Umbilical cord (tissue), 2 donors: Measurements from ENCODE around the gene GOLGA6L10. TPM values are rescaled to one million over a fixed set of nuclear protein-coding genes. Genes with fewer than 3 reads are reported as not detected.
A peak's percentile ranks its signal among the peaks of the same experiment; 100 is the strongest.
"Not testable (repeated sequence)": the region's sequence is repeated elsewhere in the genome, so short reads cannot be mapped to it uniquely, and the experiment has no call there.

Experiments used
- DNase-seq: peaks from one replicate; pipeline ENCODE4 v3.0.0-alpha.2; 2015; ENCODE audit warnings: low spot score
- total RNA-seq: library from RNA; depleted of rRNA; stranded (reverse); fragments of >200 nt; gene quantifications from one replicate; pipeline ENCODE4 v1.2.3, GENCODE V29; 2014; ENCODE audit warnings: low replicate concordance; ENCODE audit not compliant: insufficient read depth

GOLGA6L10 gene, protein sequence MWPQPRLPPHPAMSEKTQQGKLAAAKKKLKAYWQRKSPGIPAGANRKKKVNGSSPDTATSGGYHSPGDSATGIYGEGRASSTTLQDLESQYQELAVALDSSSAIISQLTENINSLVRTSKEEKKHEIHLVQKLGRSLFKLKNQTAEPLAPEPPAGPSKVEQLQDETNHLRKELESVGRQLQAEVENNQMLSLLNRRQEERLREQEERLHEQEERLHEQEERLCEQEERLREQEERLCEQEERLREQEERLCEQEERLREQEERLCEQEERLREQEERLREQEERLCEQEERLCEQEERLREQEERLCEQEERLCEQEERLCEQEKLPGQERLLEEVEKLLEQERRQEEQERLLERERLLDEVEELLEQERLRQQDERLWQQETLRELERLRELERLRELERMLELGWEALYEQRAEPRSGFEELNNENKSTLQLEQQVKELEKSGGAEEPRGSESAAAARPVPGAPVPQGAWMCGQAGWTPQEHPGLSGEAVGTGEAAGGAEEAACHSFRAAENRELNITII
- 4.3 TPM for total RNA-seq

DNA sequence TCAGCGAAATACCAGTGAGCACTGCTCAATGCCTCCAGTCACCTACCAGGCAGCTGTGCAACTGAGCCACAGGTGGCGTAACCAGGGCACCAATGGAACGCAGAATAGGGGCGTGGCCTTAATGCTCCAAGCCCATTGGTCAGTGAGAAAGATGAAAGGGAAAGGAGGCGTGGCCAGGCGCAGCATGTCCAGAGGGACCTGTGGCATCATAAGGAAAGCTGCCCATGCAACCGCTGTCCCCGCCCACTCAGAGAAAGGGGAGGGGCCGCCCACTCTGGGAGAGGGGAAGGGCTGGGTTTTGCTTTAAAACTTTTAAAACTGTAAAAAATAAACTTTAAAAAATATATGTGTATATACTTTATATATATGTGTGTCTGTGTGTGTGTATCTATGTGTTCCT is at the start of gene GOLGA6L10:
Gene GOLGA6L10, minus strand, starts transcription at position 101 of the 400 bp plus-strand sequence. Its CDS starts 100 bp downstream, at position 1.
- not testable (repeated sequence) for DNase-seq

DNA sequence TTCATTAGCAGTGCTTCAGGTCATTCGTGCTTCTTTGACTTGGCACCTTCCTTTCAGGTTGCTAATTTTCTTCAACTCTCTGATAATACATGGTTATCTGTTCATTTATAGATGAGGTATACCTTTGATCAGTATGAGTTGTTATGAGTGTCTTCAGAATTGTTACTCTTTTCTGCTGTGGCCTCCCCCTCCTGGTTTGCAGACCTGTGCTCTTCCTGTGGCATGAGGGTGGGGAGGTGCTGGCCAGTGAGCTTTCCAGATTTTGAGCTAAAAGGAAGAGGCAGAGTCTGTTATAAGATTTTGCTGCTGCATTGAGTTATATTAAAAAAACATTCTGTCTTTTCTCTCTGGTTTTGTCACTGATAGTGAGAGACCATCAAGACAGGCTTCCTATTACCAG is 49.5 kb upstream of the GOLGA6L10 start:
- no peak for DNase-seq

DNA sequence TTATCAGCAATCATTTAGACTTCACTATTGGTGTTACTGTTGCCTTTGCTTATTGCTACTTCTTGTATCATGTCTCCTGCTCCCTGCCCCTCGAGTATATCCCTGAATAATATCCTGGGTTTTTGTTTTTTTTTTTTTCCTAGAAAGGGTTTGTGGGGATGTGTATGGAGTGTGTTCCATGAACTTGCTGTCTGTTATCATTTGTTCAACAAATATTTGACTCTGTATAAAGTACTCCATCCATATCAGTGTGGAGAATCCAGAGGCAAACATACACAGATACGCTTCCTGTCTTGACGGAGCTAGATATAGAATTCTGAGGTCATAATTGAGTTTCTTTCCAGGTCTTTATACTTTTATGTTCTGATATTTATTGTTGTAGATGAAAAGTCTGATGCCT is 48.5 kb upstream of the GOLGA6L10 start:
- no peak for DNase-seq

DNA sequence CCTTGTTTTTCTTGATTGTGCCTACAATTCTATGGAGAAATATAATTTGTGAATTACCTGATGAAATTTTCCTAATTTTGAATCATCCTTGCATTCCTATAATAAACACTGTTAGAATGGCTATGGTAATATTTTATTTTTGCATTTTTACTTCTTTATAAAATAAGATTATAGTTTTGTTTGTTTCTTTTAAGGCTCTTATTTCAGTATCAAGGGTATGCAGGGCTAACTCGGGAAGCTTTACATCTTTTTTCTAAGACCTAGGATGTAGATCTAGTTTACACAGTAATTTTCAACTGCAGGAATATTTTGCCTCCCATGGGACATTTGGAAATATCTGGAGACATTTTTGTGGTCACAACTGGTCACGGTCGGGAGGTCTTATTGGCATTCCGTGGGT is 46.5 kb upstream of the GOLGA6L10 start:
- DNase-seq: not testable (repeated sequence)

DNA sequence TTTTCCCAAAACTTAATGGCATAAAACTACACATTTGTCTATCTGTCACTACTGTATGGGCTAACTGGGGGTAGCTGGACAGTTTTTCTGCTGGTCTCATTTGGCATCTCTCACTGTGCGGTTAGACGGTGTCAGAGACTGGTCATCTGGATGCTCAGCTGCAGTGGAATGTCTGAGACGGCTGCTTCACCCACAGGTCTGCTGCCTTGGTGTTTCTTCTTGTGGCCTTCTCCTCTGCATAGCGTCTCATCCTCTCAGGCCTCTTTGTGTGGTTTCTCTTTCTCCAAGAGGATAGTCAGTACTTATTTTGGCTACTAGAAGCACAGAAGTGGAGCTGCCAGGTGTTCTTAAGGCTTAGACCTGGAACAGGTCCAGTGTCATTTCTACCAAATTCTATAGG is 44.4 kb upstream of the GOLGA6L10 start:
- DNase-seq: no peak

DNA sequence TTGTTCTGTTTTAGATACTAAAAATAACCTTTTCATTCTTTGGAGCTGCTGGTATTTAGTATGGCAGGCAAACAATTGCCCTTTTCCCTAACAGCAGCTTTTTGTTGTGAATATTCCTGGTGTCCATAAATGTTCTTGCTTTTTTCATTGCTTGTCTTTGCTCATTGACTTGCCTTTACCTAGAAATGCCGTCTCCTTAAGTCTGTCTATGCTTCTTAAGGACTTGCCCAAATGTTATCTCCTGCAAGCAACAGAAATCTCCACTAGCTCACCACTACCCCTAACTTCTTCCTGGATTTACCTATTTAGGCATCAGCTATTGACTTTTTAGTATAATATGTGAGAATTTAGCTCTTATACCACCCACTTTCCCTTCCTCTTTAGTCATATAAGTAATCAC is 42.8 kb upstream of the GOLGA6L10 start:
- not testable (repeated sequence) for DNase-seq

DNA sequence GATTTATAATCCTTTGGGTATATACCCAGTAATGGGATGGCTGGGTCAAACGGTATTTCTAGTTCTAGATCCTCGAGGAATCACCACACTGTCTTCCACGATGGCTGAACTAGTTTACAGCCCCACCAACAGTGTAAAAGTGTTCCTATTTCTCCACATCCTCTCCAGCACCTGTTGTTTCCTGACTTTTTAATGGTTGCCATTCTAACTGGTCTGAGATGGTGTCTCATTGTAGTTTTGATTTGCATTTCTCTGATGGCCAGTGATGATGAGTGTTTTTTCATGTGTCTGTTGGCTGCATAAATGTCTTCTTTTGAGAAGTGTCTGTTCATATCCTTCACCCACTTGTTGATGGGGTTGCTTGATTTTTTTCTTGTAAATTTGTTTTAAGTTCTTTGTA is 40.9 kb upstream of the GOLGA6L10 start:
- DNase-seq: not testable (repeated sequence)

DNA sequence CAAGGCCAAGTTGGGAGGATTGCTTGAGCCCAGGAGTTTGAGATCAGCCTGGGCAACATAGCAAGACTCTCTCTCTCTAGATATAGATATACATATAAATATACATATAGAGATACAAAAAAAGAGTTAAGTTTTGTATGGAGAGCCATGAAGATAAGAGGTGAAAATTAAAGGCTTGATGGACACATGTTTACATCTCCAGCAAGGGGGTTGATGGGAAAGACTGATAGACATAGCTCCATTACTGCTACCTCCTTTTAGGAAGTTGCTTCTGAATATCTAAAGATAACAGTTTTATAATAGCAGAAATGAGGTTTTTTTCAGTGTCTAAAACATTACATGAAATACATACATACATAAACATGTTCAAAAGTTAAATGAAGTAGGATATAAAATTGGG is 37.9 kb upstream of the GOLGA6L10 start:
- not testable (repeated sequence) for DNase-seq

DNA sequence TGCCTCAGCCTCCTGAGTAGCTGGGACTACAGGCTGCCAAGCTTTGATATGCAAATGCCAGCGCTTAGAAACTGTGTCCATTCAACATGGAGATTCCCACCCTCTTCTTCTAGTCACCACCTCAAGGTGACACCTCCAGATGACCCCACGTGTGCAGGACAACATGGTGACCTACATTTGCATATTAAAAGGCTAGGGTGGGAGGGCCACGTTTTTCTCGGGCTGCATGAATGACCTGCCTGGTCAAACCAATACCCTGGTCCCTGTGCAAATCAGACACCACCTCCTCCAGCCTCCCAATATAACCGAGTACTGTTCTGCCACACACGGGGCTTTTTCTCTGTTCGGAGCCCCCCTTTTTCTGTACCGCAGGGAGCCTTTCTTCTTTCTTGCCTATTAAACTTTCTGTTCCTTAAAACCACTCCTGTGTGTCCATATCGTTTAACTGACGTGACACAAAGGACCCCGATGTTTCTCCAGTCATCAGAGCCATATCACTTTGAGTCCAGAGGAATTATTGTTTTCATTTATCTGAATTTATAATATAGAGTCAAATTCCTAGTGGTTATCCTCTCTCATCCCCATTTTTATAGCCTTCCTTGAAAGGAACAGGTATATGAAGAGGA is 32.2 kb upstream of the GOLGA6L10 start:
- DNase-seq: not testable (repeated sequence)

DNA sequence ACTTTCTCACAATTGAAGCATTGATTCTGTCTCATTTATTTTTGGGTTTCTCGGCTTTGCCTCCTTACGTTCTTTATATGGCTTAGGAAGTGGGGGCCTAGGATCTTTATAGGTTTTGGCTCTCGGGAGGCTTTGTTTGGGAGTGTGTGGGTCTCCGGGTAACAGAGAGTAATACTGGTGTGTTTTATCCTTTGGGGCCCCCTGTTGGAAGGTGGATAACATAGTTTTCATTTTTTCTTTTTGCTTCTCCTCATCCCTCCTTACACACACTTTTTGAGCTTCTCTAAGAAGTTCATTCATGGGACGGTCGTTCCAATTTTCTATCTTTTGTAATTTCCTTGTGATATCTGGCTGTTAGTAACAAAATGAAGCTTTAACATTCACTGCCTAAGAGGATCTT is 30.3 kb upstream of the GOLGA6L10 start:
- DNase-seq: not testable (repeated sequence)

DNA sequence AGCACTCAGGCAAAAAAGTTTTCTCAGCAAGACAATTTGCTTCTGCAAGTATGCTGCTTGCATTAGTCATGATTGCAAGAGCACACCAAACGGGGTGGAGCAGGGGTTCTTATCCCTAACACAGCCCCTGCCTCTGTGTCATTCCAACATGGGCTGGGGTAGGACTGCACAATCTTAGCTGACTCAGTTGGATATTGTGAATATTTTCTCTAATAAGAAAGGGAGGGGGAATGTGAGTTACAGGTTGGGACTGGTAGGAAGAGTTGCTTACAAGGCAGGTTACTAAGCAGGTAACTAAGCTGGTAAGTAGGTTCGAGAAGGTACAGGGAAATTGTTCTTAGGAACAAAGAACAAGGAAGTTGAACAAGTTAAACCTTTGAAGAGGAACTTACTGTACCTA is 24.4 kb upstream of the GOLGA6L10 start:
- peak; percentile 67 for DNase-seq

DNA sequence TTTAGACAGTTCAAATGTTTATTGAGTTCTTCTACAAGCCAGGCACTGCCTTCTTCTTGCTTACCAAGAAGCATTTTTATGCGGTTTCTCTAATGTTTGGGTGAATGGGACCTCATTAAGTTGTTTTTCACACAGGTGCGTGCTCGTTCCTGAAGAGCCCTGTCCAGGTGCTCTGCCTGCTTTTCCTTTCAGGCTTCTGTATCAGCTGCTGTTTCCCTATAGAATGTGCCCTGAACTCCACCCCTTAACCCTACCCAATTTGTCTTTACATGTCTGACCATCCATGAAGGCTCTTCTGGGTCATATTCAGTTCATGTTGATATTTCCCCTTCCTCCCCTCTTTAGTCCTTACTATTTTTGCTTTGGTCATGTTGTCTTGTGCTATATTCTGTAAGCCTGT is 22.4 kb upstream of the GOLGA6L10 start:
- no peak for DNase-seq

DNA sequence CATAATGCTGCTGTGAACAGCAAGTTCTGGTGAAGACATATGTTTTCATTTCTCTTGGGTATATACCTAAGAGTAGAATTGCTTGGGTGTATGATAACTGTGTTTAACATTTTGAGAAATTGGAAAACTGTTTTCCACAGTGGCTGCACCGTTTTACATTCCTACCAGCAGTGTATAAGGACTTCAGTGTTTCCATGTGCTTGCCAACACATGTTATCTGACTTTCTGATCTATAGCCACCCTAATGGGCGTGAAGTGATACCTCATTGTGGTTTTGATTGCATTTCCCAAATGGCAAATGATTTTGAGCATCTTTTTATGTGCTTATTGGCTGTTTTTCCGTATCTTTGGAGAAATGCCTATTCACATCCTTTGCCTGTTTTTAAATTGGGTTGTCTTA is 18.5 kb upstream of the GOLGA6L10 start:
- not testable (repeated sequence) for DNase-seq

DNA sequence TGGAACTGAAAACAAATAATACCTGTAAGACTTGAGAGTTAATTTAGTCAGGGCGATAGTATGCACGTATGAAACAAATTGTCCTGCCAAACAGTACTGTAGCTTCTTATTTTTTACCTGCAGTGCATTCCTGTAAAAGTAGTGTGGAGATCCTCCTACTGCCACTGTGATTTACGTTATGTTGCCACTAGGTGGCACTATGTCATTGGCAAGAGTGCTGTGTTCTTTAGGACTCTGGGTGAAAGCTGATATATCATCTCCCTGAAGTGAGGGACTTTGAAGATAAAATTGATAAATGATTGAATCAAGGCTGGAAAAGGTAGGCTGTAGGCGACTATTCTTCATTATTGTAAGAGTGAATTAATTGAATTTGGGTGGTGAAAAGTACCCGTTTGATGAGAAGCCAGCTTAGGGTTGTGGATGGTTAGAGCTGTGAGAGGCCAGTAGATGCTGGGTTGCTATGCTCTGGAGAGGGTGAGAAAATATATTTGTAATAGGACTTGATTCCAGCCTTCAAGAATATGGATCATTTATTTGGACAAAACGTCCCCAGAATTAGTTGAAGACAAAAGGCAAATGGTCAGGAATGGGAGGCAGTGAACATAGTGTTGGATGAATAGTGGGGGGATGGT is 16.5 kb upstream of the GOLGA6L10 start:
- DNase-seq: not testable (repeated sequence)

DNA sequence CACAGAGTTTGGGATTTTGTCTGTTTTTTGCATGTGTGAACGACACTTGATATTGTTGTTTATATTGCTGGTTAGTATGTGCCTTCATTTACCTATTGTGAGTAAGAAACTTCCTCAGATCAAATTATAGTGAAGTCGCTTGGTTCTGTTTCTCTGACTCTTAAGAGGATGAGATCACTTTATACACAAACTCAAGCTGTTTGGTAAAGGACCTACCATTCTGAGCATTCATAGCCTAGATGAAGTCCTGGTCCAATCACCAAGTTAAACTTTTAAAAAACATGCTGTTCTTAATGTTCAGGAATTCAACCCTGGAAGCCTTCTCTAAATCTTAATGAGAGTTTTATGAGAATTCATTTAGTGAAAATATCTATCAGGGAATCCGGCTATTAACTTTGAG is 15.3 kb upstream of the GOLGA6L10 start:
- not testable (repeated sequence) for DNase-seq

DNA sequence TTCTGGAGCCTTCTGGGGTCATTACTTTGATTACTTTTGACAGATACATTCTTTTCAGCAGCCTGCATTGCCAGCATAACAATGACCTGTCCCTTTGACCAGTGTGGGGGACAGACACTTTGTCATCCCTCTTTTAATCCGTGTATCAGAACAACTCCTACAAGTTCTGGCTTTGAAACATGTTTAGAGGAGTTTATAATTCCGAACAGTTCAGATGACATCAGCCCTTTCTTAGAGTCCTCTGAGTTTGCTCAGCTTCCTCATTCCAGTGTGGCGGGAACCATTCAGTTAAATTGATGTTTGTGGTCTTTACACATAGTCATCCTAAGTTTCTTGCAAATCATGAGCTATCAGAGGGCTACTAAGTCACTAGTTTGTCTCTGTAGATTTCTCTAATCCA is 13.5 kb upstream of the GOLGA6L10 start:
- DNase-seq: not testable (repeated sequence)

DNA sequence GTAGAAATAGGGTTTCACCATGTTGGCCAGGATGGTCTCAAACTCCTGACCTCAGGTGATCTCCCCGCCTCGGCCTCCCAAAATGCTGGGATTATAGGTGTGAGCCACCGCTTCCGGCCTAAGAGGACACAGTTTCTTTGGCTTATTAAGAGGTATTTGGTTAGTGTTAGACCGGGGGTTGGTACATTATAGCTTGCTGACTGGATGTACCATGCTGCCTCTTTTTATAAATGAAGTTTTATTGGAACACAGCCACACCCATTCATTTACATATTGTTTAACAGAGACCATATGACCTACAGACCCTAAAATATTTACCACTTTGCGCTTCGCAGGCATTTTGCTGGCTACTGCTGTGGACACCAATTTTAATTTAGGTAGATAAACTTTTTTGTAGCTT is 11.3 kb upstream of the GOLGA6L10 start:
- not testable (repeated sequence) for DNase-seq

DNA sequence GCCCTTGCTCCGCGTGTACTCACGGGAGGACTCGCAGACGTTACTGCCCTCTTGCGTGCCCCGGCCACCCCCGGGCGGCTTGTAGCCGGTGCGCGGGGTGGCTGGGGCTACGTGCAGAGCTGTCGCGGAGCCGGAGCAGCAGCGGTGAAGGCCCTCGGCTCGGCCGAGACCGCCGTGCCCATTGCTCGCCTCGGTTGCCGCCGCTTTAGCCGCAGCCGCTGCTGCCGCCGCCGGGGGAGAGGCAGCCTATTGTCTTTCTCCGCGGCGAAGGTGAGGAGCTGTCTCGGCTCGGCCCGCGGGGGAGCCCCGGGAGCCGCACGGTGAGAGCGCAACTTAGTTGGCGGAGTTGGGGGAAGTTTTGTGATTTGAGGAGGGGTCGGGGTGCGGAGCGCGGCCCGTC is 5.8 kb upstream of the GOLGA6L10 start:
- not testable (repeated sequence) for DNase-seq

DNA sequence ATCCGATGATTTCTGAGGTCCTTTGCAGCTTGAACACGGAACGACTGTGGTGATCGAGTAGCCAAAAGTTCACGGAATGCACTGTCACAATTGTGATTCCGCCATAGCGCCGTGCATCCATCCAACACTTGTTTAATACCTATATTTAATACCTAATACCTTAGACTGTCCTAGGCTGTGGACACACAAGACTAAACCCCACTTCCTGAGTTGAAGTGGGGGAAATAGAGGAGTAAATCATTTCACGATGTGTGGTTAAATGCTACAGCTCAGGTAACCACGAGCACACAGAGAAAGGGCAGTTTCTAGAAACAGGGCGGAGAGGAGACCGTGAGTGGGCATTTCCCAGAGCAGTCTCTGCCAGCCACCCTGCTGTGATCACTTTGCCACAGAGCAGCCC is 5.3 kb upstream of the GOLGA6L10 start:
- DNase-seq: not testable (repeated sequence)

DNA sequence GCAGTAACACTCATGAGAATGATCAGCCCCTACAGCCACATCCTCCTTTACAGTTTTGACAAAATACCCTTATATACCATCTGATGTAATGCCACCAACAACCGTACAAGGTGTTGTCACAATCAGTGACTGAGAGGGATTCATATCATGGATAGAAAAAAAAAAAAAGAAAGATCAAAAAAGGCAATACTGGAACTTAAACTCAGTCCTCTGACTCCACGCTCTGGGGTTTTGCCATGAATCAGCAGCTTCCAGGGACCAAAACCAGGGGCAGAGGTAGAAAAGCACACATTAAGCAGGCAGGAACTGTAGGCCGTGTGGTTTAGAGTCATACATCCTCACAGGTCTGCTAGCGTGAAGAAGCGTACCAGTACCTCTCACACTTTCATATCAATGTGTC is 1.6 kb downstream of the GOLGA6L10 start:
- not testable (repeated sequence) for DNase-seq

DNA sequence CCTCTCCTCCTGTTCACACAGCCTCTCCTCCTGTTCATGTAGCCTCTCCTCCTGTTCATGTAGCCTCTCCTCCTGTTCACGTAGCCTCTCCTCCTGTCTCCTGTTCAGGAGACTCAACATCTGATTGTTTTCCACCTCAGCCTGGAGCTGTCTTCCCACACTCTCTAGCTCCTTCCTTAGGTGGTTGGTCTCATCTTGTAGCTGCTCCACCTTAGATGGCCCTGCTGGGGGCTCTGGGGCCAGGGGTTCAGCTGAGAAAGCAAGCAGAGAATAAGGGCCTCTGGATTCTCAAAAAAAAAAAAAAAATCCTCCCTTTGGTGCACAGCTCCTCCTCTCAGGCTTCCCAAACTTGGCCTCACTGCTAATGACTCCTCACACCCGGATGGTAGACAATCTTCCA is 4.1 kb downstream of the GOLGA6L10 start:
- DNase-seq: not testable (repeated sequence)

DNA sequence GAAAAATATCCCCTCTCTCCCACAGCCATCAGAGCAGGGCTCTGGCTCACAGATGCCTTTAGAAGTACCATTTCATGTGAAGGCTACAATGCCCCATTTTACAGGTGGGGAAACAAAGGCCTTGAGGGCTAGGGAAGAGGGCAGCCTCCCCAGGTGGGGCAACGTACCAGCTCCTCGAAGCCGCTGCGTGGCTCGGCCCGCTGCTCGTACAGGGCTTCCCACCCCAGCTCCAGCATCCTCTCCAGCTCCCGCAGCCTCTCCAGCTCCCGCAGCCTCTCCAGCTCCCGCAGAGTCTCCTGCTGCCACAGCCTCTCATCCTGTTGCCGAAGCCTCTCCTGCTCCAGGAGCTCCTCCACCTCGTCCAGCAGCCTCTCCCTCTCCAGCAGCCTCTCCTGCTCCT is 4.9 kb downstream of the GOLGA6L10 start:
- DNase-seq: not testable (repeated sequence)
